Liver (tissue), 9 donors: Measurements from ENCODE around the gene THSD7B. TPM values are rescaled to one million over a fixed set of nuclear protein-coding genes. Genes with fewer than 3 reads are reported as not detected.

Experiments used
- DNase-seq: peaks from one replicate; pipeline ENCODE4 v3.0.0-alpha.2; 2017; ENCODE audit warnings: low spot score
- H3K27ac ChIP-seq, 2 donors: one replicate each; pipeline ENCODE4 v1.7.0; 2013; ENCODE audit warnings: inconsistent platforms in 2 of 2, low read length in 2 of 2, control low read depth in 1 of 2, low read depth in 1 of 2, mild to moderate bottlenecking in 1 of 2
- H3K27me3 ChIP-seq, 4 donors: one replicate each; pipeline versions ENCODE4 v1.6.1 to v1.7.0; 2013; ENCODE audit warnings: low read length in 3 of 4, inconsistent platforms in 1 of 4, mild to moderate bottlenecking in 1 of 4, moderate library complexity in 1 of 4; ENCODE audit not compliant: control insufficient read depth in 4 of 4, insufficient read depth in 4 of 4
- H3K36me3 ChIP-seq, 4 donors: one replicate each; pipeline versions ENCODE4 v1.6.1 to v1.7.0; 2013; ENCODE audit warnings: low read length in 3 of 4, mild to moderate bottlenecking in 3 of 4, low read depth in 1 of 4, moderate library complexity in 1 of 4; ENCODE audit not compliant: control insufficient read depth in 4 of 4, insufficient read depth in 3 of 4
- H3K4me1 ChIP-seq, 4 donors: one replicate each; pipeline versions ENCODE4 v1.6.1 to v1.7.0; 2013; ENCODE audit warnings: low read length in 3 of 4, mild to moderate bottlenecking in 3 of 4, moderate library complexity in 1 of 4; ENCODE audit not compliant: control insufficient read depth in 4 of 4, insufficient read depth in 4 of 4
- H3K4me3 ChIP-seq, 3 donors: one replicate each; pipeline versions ENCODE4 v1.6.1 to v1.7.0; 2013; ENCODE audit warnings: low read length in 3 of 3, control low read depth in 1 of 3, low read depth in 1 of 3, mild to moderate bottlenecking in 1 of 3
- H3K9ac ChIP-seq, 2 donors: one replicate each; pipeline ENCODE4 v1.7.0; 2013; ENCODE audit warnings: low read length in 2 of 2, mild to moderate bottlenecking in 2 of 2, moderate library complexity in 2 of 2, control low read depth in 1 of 2, low read depth in 1 of 2
- H3K9me3 ChIP-seq, 4 donors: one replicate each; pipeline versions ENCODE4 v1.6.1 to v1.7.0; 2013; ENCODE audit warnings: low read length in 3 of 4; ENCODE audit not compliant: control insufficient read depth in 4 of 4
- ATF3 ChIP-seq: IDR thresholded peaks from 2 replicates; pipeline ENCODE4 v1.6.1; 2016; ENCODE audit warnings: antibody characterized with exemption
- CTCF ChIP-seq: fragments of 150-350 bp; IDR thresholded peaks from 2 replicates; pipeline ENCODE4 v1.5.1; 2017; ENCODE audit warnings: improper control_type of control experiment, low read depth, low read length; ENCODE audit not compliant: missing input control
- EGR1 ChIP-seq, 2 donors: IDR thresholded peaks; 2 replicates each; pipeline ENCODE4 v1.6.1; 2016 to 2018; ENCODE audit warnings: antibody characterized with exemption in 2 of 2, low read depth in 2 of 2
- FOXA1 ChIP-seq: IDR thresholded peaks from 2 replicates; pipeline ENCODE4 v1.6.1; 2016; ENCODE audit warnings: antibody characterized with exemption
- FOXA2 ChIP-seq: IDR thresholded peaks from 2 replicates; pipeline ENCODE4 v1.6.1; 2016; ENCODE audit warnings: antibody characterized with exemption
- GABPA ChIP-seq, 2 donors: IDR thresholded peaks in 1 of 2; conservative IDR thresholded peaks in 1 of 2; 2 replicates each; pipeline ENCODE4 v1.6.1; 2016; ENCODE audit warnings: antibody characterized with exemption in 2 of 2, mild to moderate bottlenecking in 1 of 2, moderate library complexity in 1 of 2
- HNF4A ChIP-seq, 2 donors: conservative IDR thresholded peaks; 2 replicates each; pipeline ENCODE4 v1.6.1; 2016; ENCODE audit warnings: antibody characterized with exemption in 2 of 2, mild to moderate bottlenecking in 2 of 2
- HNF4G ChIP-seq: IDR thresholded peaks from 2 replicates; pipeline ENCODE4 v1.6.1; 2016; ENCODE audit warnings: antibody characterized with exemption
- JUND ChIP-seq, 2 donors: IDR thresholded peaks; 2 replicates each; pipeline ENCODE4 v1.6.1; 2016; ENCODE audit warnings: antibody characterized with exemption in 2 of 2
- MAX ChIP-seq: IDR thresholded peaks from 2 replicates; pipeline ENCODE4 v1.6.1; 2016; ENCODE audit warnings: antibody characterized with exemption
- NR2F2 ChIP-seq: IDR thresholded peaks from 2 replicates; pipeline ENCODE4 v1.6.1; 2016; ENCODE audit warnings: antibody characterized with exemption
- RAD21 ChIP-seq, 2 donors: IDR thresholded peaks; 2 replicates each; pipeline ENCODE4 v1.6.1; 2016; ENCODE audit warnings: antibody characterized with exemption in 2 of 2, mild to moderate bottlenecking in 2 of 2
- REST ChIP-seq: IDR thresholded peaks from 2 replicates; pipeline ENCODE4 v1.6.1; 2016; ENCODE audit warnings: antibody characterized with exemption, mild to moderate bottlenecking
- RXRA ChIP-seq, 2 donors: IDR thresholded peaks; 2 replicates each; pipeline ENCODE4 v1.6.1; 2017 to 2018; ENCODE audit warnings: antibody characterized with exemption in 2 of 2, mild to moderate bottlenecking in 1 of 2
- SP1 ChIP-seq: IDR thresholded peaks from 2 replicates; pipeline ENCODE4 v1.6.1; 2018; ENCODE audit warnings: antibody characterized with exemption, mild to moderate bottlenecking
- TAF1 ChIP-seq: conservative IDR thresholded peaks from 2 replicates; pipeline ENCODE4 v1.6.1; 2016; ENCODE audit warnings: antibody characterized with exemption, mild to moderate bottlenecking
- YY1 ChIP-seq: IDR thresholded peaks from 2 replicates; pipeline ENCODE4 v1.6.1; 2016; ENCODE audit warnings: antibody characterized with exemption, mild to moderate bottlenecking
- WGBS: extraction: QIAGEN DNeasy Blood & Tissue Kit; methylation state at CpG from one replicate; pipeline ENCODE4 v1.1.7; 2013; 5-methylcytosine and 5-hydroxymethylcytosine counted together
- polyA plus RNA-seq, 2 donors: library from polyadenylated mRNA; stranded (reverse) in 1 of 2; unstranded in 1 of 2; fragments of 200-250 nt in 1 of 2; fragments of >200 nt in 1 of 2; fragmentation: Nextera tagmentation in 1 of 2; extraction: Ambion mirVana in 1 of 2; gene quantifications; one replicate each; pipeline versions ENCODE4 v1.2.1 to v1.2.3, GENCODE V29; 2013 to 2015
- total RNA-seq, 2 donors: library from RNA; depleted of rRNA; stranded (reverse); fragments of >200 nt; gene quantifications; one replicate each; pipeline ENCODE4 v1.2.3, GENCODE V29; 2014
- donor health status: healthy.
- donor health status: healthy.
- donor health status: healthy.
- donor health status: healthy.
- donor health status: healthy.

The THSD7B gene
- total and polyA plus RNA-seq, 4 donors: 0.01 to 0.75 (median 0.42) TPM; not detected in 1

- Histone ChIP-seq H3K27ac (no peak overlapping the region), H3K4me3 (no peak overlapping the region), H3K9ac (no peak overlapping the region), H3K4me1 (peaks cover 2 to 12% (median 10%) of the 10 kb centered on the region in 4 donors), H3K27me3 (no peaks in the 10 kb centered on the region), H3K9me3 (no peaks in the 10 kb centered on the region), H3K36me3 (no peaks in the 10 kb centered on the region)
- TF ChIP-seq HNF4G (no peak), RXRA (IDR thresholded peaks at IDR 0.05) (peak in 1 of 2 donors; percentile 28), YY1 (no peak), HNF4A (conservative IDR thresholded peaks at IDR 0.05) (peak in 1 of 2 donors; percentile 55)
- 64% methylated on average over 2 of the region's 2 CpGs for WGBS
- no peak for DNase-seq
Measured at GRCh38 chr2:136894007-136894634, 128.8 kb downstream of the THSD7B start.

GRCh38 chr2:136901732-136902131, 136.4 kb downstream of the THSD7B start:
- Histone ChIP-seq H3K9ac (no peak overlapping the region), H3K4me1 (peaks cover 0 to 14% (median 9%) of the 10 kb centered on the region in 4 donors), H3K4me3 (no peak overlapping the region), H3K9me3 (no peaks in the 10 kb centered on the region), H3K36me3 (no peaks in the 10 kb centered on the region), H3K27me3 (no peaks in the 10 kb centered on the region), H3K27ac (no peak overlapping the region)
- DNase-seq: no peak
- TF ChIP-seq FOXA2: no peak
- TF ChIP-seq HNF4A (conservative IDR thresholded peaks at IDR 0.05): peak in 1 of 2 donors; percentile 8
- 46% methylated on average over 4 of the region's 4 CpGs for WGBS

- Histone ChIP-seq H3K4me1 (peaks cover 0 to 9% (median 6%) of the 10 kb centered on the region in 4 donors), H3K36me3 (no peaks in the 10 kb centered on the region), H3K27ac (no peak overlapping the region), H3K27me3 (no peaks in the 10 kb centered on the region), H3K9me3 (no peaks in the 10 kb centered on the region), H3K4me3 (no peak overlapping the region), H3K9ac (no peak overlapping the region)
- no peak for TF ChIP-seq MAX
- TF ChIP-seq FOXA2: no peak
- no peak for TF ChIP-seq RAD21 (IDR thresholded peaks at IDR 0.05)
- TF ChIP-seq CTCF: no peak
- TF ChIP-seq TAF1: no peak
- TF ChIP-seq HNF4A (conservative IDR thresholded peaks at IDR 0.05): no peak
- TF ChIP-seq GABPA (IDR thresholded peaks at IDR 0.05 in 1 of 2, conservative IDR thresholded peaks at IDR 0.05 in 1 of 2): no peak
- TF ChIP-seq NR2F2: no peak
- TF ChIP-seq EGR1 (IDR thresholded peaks at IDR 0.05; ENCODE audit: low read depth in 2 of 2): no peak
- TF ChIP-seq YY1: no peak
- no peak for TF ChIP-seq REST
- TF ChIP-seq SP1: no peak
- no peak for TF ChIP-seq HNF4G
- no peak for TF ChIP-seq RXRA (IDR thresholded peaks at IDR 0.05)
- no peak for TF ChIP-seq JUND (IDR thresholded peaks at IDR 0.05)
- TF ChIP-seq FOXA1: no peak
- no peak for TF ChIP-seq ATF3
- DNase-seq: no peak
- 66% methylated on average over 2 of the region's 2 CpGs for whole genome bisulfite sequencing
Measured at GRCh38 chr2:136905779-136906178, 140.4 kb downstream of the THSD7B start.
